ENCODE results near the gene MS4A1. TPM values are rescaled to one million over a fixed set of nuclear protein-coding genes. Genes with fewer than 3 reads are reported as not detected.
"Not testable (repeated sequence)": the region's sequence is repeated elsewhere in the genome, so short reads cannot be mapped to it uniquely, and the experiment has no call there.

Gene MS4A1
- total and polyA plus RNA-seq, 12 donors = 0.07 to 1.0 (median 0.47) TPM; not detected in 2

GRCh38 chr11:60498853-60499252 is 43.2 kb downstream of the MS4A1 start:
- no peak for DNase-seq
- H3K36me3 ChIP-seq (replicated peaks in 1 of 2) = no peaks in the 10 kb centered on the region
- no peaks in the 10 kb centered on the region for H3K27me3 ChIP-seq
- 60 to 72% (median 65%) methylated on average over 4 of the region's 4 CpGs for WGBS, 4 donors
- intact Hi-C loops (cut with DNase I) = no loop called here
- H3K27ac ChIP-seq = no peak overlapping the region
- H3K4me1 ChIP-seq (replicated peaks in 1 of 2) = no peaks in the 10 kb centered on the region
- no peak for TF ChIP-seq POLR2A (IDR thresholded peaks at IDR 0.05)
- TF ChIP-seq, protein P1, sequence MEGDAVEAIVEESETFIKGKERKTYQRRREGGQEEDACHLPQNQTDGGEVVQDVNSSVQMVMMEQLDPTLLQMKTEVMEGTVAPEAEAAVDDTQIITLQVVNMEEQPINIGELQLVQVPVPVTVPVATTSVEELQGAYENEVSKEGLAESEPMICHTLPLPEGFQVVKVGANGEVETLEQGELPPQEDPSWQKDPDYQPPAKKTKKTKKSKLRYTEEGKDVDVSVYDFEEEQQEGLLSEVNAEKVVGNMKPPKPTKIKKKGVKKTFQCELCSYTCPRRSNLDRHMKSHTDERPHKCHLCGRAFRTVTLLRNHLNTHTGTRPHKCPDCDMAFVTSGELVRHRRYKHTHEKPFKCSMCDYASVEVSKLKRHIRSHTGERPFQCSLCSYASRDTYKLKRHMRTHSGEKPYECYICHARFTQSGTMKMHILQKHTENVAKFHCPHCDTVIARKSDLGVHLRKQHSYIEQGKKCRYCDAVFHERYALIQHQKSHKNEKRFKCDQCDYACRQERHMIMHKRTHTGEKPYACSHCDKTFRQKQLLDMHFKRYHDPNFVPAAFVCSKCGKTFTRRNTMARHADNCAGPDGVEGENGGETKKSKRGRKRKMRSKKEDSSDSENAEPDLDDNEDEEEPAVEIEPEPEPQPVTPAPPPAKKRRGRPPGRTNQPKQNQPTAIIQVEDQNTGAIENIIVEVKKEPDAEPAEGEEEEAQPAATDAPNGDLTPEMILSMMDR (IDR thresholded peaks at IDR 0.05) = no peak
- no peaks in the 10 kb centered on the region for H3K9me3 ChIP-seq (replicated peaks in 1 of 3)
- no peak overlapping the region for H3K4me3 ChIP-seq

DNA sequence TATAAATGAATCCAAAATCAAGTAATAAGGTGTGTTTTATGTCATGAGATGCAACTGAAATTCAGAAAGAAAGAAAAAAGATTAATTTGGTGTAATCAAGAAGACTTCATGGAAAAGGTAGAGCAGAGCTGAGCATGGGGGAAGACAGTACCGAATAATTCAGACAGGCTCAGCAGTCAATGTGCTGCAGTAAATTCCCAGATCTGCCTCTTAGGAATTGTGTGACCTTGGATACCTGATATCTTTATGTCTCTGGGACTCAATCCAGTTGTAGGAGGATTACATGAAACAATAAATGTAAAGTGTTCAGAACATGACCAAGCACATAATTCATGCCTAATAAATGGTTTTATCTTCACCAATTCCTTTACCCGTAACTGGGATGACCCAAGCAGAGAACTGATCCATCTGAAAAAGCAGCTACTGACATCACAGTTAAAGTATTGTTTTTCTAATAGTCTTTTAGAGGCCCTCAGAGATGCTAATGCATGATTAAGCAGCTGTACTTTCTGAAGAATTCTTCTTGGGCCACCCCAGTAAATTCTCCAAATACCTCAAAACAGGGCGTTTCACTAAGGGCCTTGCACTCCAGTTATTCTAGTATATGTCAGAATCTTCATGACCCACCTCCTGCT is 44.7 kb downstream of the MS4A1 start:
- 43 to 65% (median 47%) methylated on average over 3 of the region's 3 CpGs for WGBS, 4 donors
- Histone ChIP-seq H3K4me1 (replicated peaks in 1 of 2) (no peaks in the 10 kb centered on the region), H3K36me3 (replicated peaks in 1 of 2) (no peaks in the 10 kb centered on the region), H3K9me3 (replicated peaks in 1 of 3) (no peaks in the 10 kb centered on the region), H3K4me3 (no peak overlapping the region), H3K27me3 (no peaks in the 10 kb centered on the region), H3K27ac (no peak overlapping the region)
- TF ChIP-seq, protein P1 (IDR thresholded peaks at IDR 0.05) = no peak
- TF ChIP-seq POLR2A (IDR thresholded peaks at IDR 0.05) = no peak
- no peak for DNase-seq
- intact Hi-C loops (cut with DNase I) = no loop called here

- H3K4me1 ChIP-seq (replicated peaks in 1 of 2) = no peaks in the 10 kb centered on the region
- no peaks in the 10 kb centered on the region for H3K36me3 ChIP-seq (replicated peaks in 1 of 2)
- TF ChIP-seq POLR2A (IDR thresholded peaks at IDR 0.05) = no peak
- TF ChIP-seq, protein P1 (IDR thresholded peaks at IDR 0.05) = no peak
- WGBS, 4 donors = 57 to 65% (median 59%) methylated on average over 3 of the region's 3 CpGs
- H3K9me3 ChIP-seq (replicated peaks in 1 of 3) = no peaks in the 10 kb centered on the region
- intact Hi-C loops (cut with DNase I) = no loop called here
- H3K4me3 ChIP-seq = no peak overlapping the region
- H3K27me3 ChIP-seq = no peaks in the 10 kb centered on the region
- no peak overlapping the region for H3K27ac ChIP-seq
- DNase-seq = no peak
These were observed 46.7 kb downstream of the MS4A1 start for GRCh38 chr11:60502221-60502775.

DNA sequence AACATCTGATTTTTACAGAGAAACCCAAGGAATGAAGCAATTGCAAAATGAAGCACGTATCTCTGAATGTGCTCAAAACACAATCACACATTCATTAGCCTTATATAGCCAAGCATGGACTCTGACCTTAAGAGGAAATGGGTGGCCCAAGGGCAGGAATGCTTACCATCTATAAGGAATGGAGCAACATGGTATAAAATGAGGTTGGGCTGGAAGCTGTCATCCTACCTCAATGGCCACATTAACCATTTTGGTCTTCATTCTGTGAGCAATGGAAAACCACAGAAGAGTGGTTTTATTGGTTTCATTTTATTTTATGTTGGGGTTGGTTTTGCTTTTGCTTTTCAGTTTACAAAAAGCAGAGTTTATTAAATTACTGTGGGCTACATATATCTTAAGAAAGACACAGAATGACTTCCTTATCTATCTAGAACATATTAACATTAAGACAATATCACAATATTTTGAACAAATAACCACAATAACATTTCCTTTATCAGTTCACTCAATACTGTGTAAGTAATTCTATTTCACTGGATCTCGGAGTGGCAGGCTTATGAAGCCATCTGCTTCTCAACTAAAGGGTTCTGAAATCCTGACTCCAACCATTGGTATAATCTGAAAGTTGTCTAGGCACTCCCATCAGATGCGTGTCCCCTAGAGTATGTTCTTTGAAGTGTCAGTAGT is 48.7 kb downstream of the MS4A1 start:
- Histone ChIP-seq H3K27ac (no peak overlapping the region), H3K36me3 (replicated peaks in 1 of 2) (no peaks in the 10 kb centered on the region), H3K4me3 (no peak overlapping the region), H3K4me1 (replicated peaks in 1 of 2) (no peaks in the 10 kb centered on the region), H3K9me3 (replicated peaks in 1 of 3) (no peaks in the 10 kb centered on the region), H3K27me3 (no peaks in the 10 kb centered on the region)
- intact Hi-C loops (cut with DNase I) = no loop called here
- WGBS, 4 donors = 75 to 81% (median 77%) methylated on average over 3 of the region's 3 CpGs
- no peak for DNase-seq
- TF ChIP-seq POLR2A (IDR thresholded peaks at IDR 0.05) = no peak
- TF ChIP-seq, protein P1 (IDR thresholded peaks at IDR 0.05) = no peak

- 68 to 85% (median 82%) methylated on average over 9 to 15 of the region's 15 CpGs for WGBS, 4 donors
These were observed 54.0 kb downstream of the MS4A1 start for GRCh38 chr11:60509609-60510008.

GRCh38 chr11:60510209-60510608 is 54.6 kb downstream of the MS4A1 start:
- H3K4me3 ChIP-seq; H3K27me3 ChIP-seq; intact Hi-C loops (cut with DNase I); H3K27ac ChIP-seq; H3K9me3 ChIP-seq (replicated peaks in 1 of 3); H3K4me1 ChIP-seq (replicated peaks in 1 of 2); H3K36me3 ChIP-seq (replicated peaks in 1 of 2); DNase-seq: not testable (repeated sequence)
- WGBS, 4 donors = 91 to 94% (median 93%) methylated on average over 10 to 28 of the region's 28 CpGs; no CpG with 5 or more reads in 1 of the 4 donors

More at GRCh38 chr11:60509609-60510008, 54.0 kb downstream of the MS4A1 start:
- intact Hi-C loops (cut with DNase I); H3K9me3 ChIP-seq (replicated peaks in 1 of 3); H3K4me3 ChIP-seq; H3K4me1 ChIP-seq (replicated peaks in 1 of 2); DNase-seq; H3K27me3 ChIP-seq; H3K36me3 ChIP-seq (replicated peaks in 1 of 2); H3K27ac ChIP-seq: not testable (repeated sequence)
